Astrocyte (in vitro differentiated cells and primary cell): Measurements from ENCODE around the gene FAM25G. TPM values are rescaled to one million over a fixed set of nuclear protein-coding genes. Genes with fewer than 3 reads are reported as not detected.

Experiments
- DNase-seq: peaks from one replicate; pipeline ENCODE4 v3.0.0-alpha.2; 2010; ENCODE audit warnings: low read depth
- FAIRE-seq: peaks from 2 replicates; lab custom pipeline; 2011; peaks lifted over from hg19 to GRCh38; lab: Jason Lieb, UNC
- H2AFZ ChIP-seq: 2 replicates; pipeline ENCODE4 v1.6.0; 2012; ENCODE audit warnings: low read depth, low read length, inconsistent platforms
- H3K27ac ChIP-seq: 2 replicates; pipeline ENCODE4 v1.5.1; 2011; ENCODE audit warnings: low read depth, low read length, inconsistent platforms
- H3K27me3 ChIP-seq: 2 replicates; pipeline ENCODE4 v1.6.0; 2011; ENCODE audit warnings: low read length, inconsistent platforms; ENCODE audit not compliant: insufficient read depth
- H3K36me3 ChIP-seq: 2 replicates; pipeline ENCODE4 v1.5.1; 2011; ENCODE audit warnings: low read length, inconsistent platforms; ENCODE audit not compliant: insufficient read depth
- H3K4me1 ChIP-seq: 2 replicates; pipeline ENCODE4 v1.5.1; 2011; ENCODE audit warnings: low read length, inconsistent platforms; ENCODE audit not compliant: insufficient read depth
- H3K4me2 ChIP-seq: 2 replicates; pipeline ENCODE4 v1.6.0; 2012; ENCODE audit warnings: low read length, inconsistent platforms
- H3K4me3 ChIP-seq: 2 replicates; pipeline ENCODE4 v1.5.1; 2011; ENCODE audit warnings: low read depth, mild to moderate bottlenecking, low read length, inconsistent platforms; ENCODE audit not compliant: insufficient read depth
- H3K79me2 ChIP-seq: 2 replicates; pipeline ENCODE4 v1.6.0; 2012; ENCODE audit warnings: mild to moderate bottlenecking, low read length, inconsistent platforms; ENCODE audit not compliant: insufficient read depth
- H3K9ac ChIP-seq: 2 replicates; pipeline ENCODE4 v1.6.0; 2012; ENCODE audit warnings: mild to moderate bottlenecking, low read length, inconsistent platforms
- H3K9me3 ChIP-seq: 2 replicates; pipeline ENCODE4 v1.5.1; 2012; ENCODE audit warnings: low read depth, mild to moderate bottlenecking, low read length, inconsistent platforms; ENCODE audit not compliant: insufficient read depth
- H4K20me1 ChIP-seq: 2 replicates; pipeline ENCODE4 v1.6.0; 2012; ENCODE audit warnings: low read length, inconsistent platforms; ENCODE audit not compliant: insufficient read depth
- H3K27ac Mint-ChIP-seq: one replicate; pipeline ENCODE4 v1.8.0; 2021; ENCODE audit warnings: mild to moderate bottlenecking, mixed read lengths; ENCODE audit not compliant: unreplicated experiment
- H3K27me3 Mint-ChIP-seq: one replicate; pipeline ENCODE4 v1.8.0; 2021; ENCODE audit warnings: low read depth, mixed read lengths; ENCODE audit not compliant: unreplicated experiment
- H3K36me3 Mint-ChIP-seq: one replicate; pipeline ENCODE4 v1.8.0; 2021; ENCODE audit warnings: low read depth, mixed read lengths; ENCODE audit not compliant: unreplicated experiment
- H3K4me1 Mint-ChIP-seq: one replicate; pipeline ENCODE4 v1.8.0; 2021; ENCODE audit warnings: low read depth, mixed read lengths; ENCODE audit not compliant: unreplicated experiment
- H3K4me3 Mint-ChIP-seq: one replicate; pipeline ENCODE4 v1.8.0; 2021; ENCODE audit warnings: mild to moderate bottlenecking, moderate library complexity, mixed read lengths; ENCODE audit not compliant: unreplicated experiment
- H3K9me3 Mint-ChIP-seq: one replicate; pipeline ENCODE4 v1.8.0; 2021; ENCODE audit warnings: mild to moderate bottlenecking, mixed read lengths; ENCODE audit not compliant: unreplicated experiment
- CTCF ChIP-seq: IDR thresholded peaks from 2 replicates; pipeline ENCODE4 v1.5.1; 2011; ENCODE audit warnings: low read depth, mild to moderate bottlenecking, inconsistent platforms, low read length, moderate library complexity; ENCODE audit not compliant: insufficient read depth
- EZH2 ChIP-seq: IDR thresholded peaks from 2 replicates; pipeline ENCODE4 v1.6.1; 2012; ENCODE audit warnings: mild to moderate bottlenecking, low read length, inconsistent platforms; ENCODE audit not compliant: insufficient read depth
- total RNA-seq: library from RNA; stranded (reverse); gene quantifications from 2 replicates; pipeline ENCODE4 v1.2.1, GENCODE V29; 2021

FAM25G gene
- total RNA-seq, 1 donor from 2014 or later: not detected

- Histone ChIP-seq H3K4me1 (no peaks in the 10 kb centered on the region), H4K20me1 (no peaks in the 10 kb centered on the region), H3K27ac (no peak overlapping the region), H3K9me3 (peaks cover 2% of the 10 kb centered on the region), H3K4me3 (no peak overlapping the region), H3K36me3 (no peaks in the 10 kb centered on the region), H3K27me3 (no peaks in the 10 kb centered on the region), H3K9ac (no peak overlapping the region), H3K4me2 (no peak overlapping the region), H3K79me2 (no peaks in the 10 kb centered on the region), H2AFZ (no peak overlapping the region)
- DNase-seq: no peak
- no peak overlapping the region for H3K4me3 Mint-ChIP-seq
- H3K27me3 Mint-ChIP-seq: peaks cover 19% of the 10 kb centered on the region
- peaks cover 4% of the 10 kb centered on the region for H3K4me1 Mint-ChIP-seq
- TF ChIP-seq EZH2 (no peak), CTCF (no peak)
- no peaks in the 10 kb centered on the region for H3K36me3 Mint-ChIP-seq
- H3K9me3 Mint-ChIP-seq: peaks cover 5% of the 10 kb centered on the region
- H3K27ac Mint-ChIP-seq: no peak overlapping the region
- no peak for FAIRE-seq
Observed at GRCh38 chr10:47451273-47451997, 40.1 kb downstream of the FAM25G start.

- H3K27me3 ChIP-seq: no peaks in the 10 kb centered on the region
- no peak overlapping the region for H3K4me3 Mint-ChIP-seq
- no peak overlapping the region for H3K4me2 ChIP-seq
- peaks cover 4% of the 10 kb centered on the region for H3K9me3 ChIP-seq
- H3K27ac ChIP-seq: no peak overlapping the region
- DNase-seq (no peak), FAIRE-seq (no peak)
- no peak overlapping the region for H2AFZ ChIP-seq
- peaks cover 4% of the 10 kb centered on the region for H3K4me1 Mint-ChIP-seq
- no peak overlapping the region for H3K4me3 ChIP-seq
- no peaks in the 10 kb centered on the region for H3K36me3 ChIP-seq
- H4K20me1 ChIP-seq: no peaks in the 10 kb centered on the region
- peaks cover 10% of the 10 kb centered on the region for H3K9me3 Mint-ChIP-seq
- no peaks in the 10 kb centered on the region for H3K79me2 ChIP-seq
- H3K27me3 Mint-ChIP-seq: peaks cover 18% of the 10 kb centered on the region
- TF ChIP-seq CTCF: no peak
- no peak for TF ChIP-seq EZH2
- H3K36me3 Mint-ChIP-seq: no peaks in the 10 kb centered on the region
- H3K27ac Mint-ChIP-seq: no peak overlapping the region
- H3K4me1 ChIP-seq: no peaks in the 10 kb centered on the region
- no peak overlapping the region for H3K9ac ChIP-seq
Observed at GRCh38 chr10:47450442-47450841, 41.1 kb downstream of the FAM25G start.

- Mint-ChIP-seq H3K36me3 (no peaks in the 10 kb centered on the region), H3K4me1 (peaks cover 4% of the 10 kb centered on the region), H3K9me3 (peaks cover 15% of the 10 kb centered on the region), H3K4me3 (no peak overlapping the region), H3K27me3 (peaks cover 13% of the 10 kb centered on the region), H3K27ac (no peak overlapping the region)
- Histone ChIP-seq H3K27me3 (no peaks in the 10 kb centered on the region), H3K36me3 (no peaks in the 10 kb centered on the region), H2AFZ (no peak overlapping the region), H4K20me1 (no peaks in the 10 kb centered on the region), H3K9me3 (peaks cover 4% of the 10 kb centered on the region), H3K4me3 (no peak overlapping the region), H3K4me2 (no peak overlapping the region), H3K79me2 (no peaks in the 10 kb centered on the region), H3K9ac (no peak overlapping the region), H3K4me1 (no peaks in the 10 kb centered on the region), H3K27ac (no peak overlapping the region)
- DNase-seq (no peak), FAIRE-seq (no peak)
- TF ChIP-seq CTCF: no peak
- no peak for TF ChIP-seq EZH2
Observed at GRCh38 chr10:47449979-47450378, 41.5 kb downstream of the FAM25G start.
